CD4-positive, alpha-beta T cell treated with Interleukin-17A for 1 hour (primary cell): Measurements from ENCODE around the gene CAPN7.

Experiments used
- DNase-seq: peaks from one replicate; pipeline ENCODE4 v3.0.0-alpha.2; 2020

CAPN7 gene

DNA sequence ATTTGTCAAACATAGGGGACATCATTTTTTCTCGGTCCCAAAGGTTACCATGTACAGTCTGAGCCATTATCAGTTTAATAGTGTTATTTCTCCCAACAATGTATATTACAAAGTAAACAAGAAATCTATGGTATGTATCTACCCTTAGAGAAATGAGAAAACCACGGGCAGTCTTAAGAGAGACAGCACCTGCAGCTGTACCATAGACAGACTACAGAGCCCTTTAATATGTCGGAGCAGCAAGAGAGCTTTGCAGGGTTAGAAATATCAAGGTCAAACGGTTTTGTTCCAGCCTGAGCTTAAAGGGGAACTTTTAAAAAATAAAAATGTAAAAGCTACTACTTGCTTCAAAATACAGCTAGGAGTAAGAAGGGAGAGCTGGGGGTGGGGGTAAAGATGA lies 73.2 kb downstream of the CAPN7 start:
- DNase-seq: no peak

DNA sequence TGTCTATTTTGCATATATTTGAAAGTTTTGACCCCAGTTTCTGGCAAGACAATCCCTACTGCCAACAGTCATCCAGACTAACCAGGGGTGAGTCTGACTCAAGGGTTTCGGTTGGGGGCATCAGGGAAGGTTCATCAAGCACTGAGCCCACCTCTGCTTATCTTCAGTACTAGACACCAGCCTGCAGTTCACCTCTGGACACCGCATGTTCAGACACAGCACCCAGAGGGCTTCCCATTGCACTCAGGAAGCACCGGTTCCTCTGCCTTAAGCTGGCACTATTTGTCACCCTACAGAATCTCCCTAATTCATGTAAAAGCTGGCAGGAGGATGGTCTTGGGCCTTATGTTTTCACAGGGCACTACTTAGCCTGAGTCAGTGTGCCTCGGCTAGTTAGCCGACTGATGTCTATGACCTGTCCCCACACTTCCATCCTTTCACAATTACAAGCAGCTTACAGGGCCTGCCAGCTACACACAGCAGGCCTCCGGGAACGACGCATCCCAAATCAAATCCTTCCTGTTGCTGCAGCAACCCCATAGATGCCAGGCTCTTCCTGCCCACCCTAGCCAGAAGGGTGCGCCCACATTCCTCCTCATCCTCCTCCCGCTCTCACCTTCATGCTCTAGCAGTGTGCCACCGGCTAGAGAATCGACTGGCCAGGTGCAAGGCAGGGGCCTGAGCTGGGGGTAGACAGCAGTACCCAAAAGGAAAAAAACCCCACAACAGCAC lies 73.8 kb downstream of the CAPN7 start:
- DNase-seq: no peak

- DNase-seq: no peak
Observed at GRCh38 chr3:15280853-15281532, 74.9 kb downstream of the CAPN7 start.

- DNase-seq: no peak
Observed at GRCh38 chr3:15281817-15282216, 75.8 kb downstream of the CAPN7 start.

GRCh38 chr3:15283702-15284101 lies 77.7 kb downstream of the CAPN7 start:
- no peak for DNase-seq

GRCh38 chr3:15284121-15284889 lies 78.3 kb downstream of the CAPN7 start:
- DNase-seq: no peak

DNA sequence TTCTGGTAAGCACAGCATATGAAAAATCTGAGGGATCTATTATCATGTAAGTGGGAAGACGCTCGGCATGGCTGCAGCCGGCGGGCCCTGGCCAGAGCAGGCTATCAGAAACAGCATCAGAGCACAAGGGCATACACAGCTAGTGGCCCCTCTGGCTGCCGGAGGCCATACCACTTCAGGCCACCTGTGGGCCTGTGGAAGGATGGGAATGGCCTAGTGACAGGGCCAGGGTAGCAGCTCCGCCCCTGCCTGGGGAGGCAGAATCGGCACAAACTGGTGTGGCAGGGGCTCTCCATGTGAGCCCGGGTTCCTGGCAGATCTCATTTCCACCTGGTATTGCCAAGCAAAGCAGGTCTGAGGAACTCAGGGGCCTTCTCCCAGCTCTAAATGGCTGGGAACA lies 80.0 kb downstream of the CAPN7 start:
- DNase-seq: no peak

DNA sequence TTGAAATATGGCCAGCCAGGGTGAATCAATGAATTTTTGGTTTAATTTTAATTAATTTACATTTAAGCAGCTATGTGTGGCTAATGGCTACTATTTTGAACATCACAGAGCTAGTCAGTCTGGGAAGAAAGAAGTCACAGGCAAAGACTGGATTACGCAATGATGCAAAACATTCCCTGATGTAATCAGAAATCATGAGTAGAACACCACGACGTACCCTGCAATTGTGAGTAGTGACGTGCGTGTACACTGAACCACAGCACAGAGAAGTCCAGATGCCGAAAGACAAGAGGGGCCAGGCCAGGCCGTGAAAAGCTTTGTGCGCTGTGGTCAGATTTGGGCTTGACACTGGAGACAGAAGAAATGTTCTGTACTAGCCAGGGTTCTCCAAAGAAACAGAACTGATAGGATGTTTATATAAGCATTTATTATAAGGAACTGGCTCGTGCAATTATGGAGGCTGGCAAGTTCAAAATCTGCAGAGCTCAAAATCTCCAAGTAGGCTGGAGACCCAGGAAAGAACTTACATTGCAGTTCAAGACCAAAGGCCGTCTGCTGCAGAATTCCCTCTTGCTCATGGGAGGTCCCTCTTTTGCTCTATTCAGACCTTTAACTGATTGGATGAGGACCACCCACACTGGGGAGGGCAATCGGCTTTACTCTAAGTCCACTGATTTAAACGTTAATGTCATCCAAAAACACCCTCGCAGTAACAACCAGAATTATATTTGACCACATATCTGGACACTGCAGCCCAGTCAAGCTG lies 81.7 kb downstream of the CAPN7 start:
- no peak for DNase-seq

DNA sequence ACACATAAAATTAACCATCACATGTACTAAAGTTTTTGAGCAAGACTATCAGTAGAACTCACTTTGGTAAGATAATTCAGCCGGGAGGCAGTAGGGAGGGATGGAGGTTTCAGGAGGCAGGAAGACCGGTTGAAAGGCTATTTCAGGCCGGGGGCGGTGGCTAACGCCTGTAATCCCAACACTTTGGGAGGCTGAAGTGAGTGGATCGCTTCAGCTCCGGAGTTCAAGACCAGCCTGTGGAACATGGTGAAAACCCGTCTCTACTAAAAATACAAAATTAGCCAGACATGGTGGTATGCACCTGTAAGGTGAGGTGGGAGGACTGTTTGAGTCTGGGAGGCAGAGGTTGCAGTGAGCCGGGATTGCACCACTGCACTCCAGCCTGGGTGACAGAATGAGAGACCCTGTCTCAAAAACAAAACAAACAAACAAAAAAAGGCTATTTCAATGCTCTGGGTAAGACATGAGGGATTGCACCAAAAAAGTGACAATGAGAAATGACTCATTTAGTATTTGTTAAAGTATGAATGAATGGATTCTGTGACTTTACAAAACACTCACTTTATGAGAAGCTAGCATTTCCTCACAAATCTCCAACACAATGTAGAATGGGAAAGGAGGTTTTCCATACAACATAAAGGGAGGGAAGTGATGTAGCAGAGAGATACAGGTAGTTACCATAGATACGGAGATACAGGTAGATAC lies 82.4 kb downstream of the CAPN7 start:
- no peak for DNase-seq

GRCh38 chr3:15289661-15290060 lies 83.6 kb downstream of the CAPN7 start:
- no peak for DNase-seq

- no peak for DNase-seq
Observed at GRCh38 chr3:15290736-15291135, 84.7 kb downstream of the CAPN7 start.

DNA sequence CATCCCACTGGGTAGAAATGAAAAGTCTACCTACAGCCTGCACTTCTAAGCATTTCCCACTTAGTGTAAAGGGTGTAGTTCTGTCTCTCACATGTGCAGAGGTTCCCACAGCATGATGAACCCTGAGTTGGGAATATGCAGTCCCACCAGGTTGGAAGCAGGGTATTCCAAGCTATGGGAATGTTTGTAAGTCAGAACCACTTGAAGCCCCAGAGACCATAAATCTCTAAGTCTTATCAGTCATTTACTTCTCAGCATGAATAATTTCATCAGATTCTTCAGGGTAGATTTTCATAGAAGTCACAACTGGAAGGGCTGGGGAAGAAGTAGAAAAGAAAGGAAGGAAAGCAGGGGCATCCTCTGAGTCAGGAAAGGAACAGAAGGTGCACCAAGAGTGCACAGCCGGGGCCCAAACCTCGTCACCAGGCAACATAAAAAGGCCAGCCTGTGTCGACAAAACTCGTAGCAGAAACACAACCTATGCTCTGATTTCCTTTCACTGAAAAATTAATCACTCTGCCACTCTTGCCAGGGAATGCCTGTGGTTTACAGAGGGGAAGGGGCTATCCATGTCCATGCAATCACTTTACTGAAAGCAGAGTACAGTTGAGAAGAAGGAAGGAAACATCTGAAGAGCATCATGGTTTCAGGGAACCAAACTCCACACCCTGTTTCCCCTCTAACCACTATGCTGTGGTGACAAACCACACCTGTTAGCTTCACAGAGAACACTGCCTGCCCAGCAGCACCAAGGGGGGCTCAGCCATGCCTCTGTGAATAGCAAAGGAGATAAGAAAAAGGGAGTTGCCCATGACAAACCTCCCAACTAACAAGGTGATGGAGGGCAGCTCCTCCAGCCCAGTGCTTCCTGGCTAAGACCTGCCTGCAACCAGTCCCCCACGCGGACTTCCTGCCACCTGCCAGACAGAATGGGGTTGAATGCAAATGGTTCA lies 85.8 kb downstream of the CAPN7 start:
- peak; percentile 81 for DNase-seq

- DNase-seq: no peak
Observed at GRCh38 chr3:15292765-15293522, 86.9 kb downstream of the CAPN7 start.

- DNase-seq: no peak
Observed at GRCh38 chr3:15294929-15295328, 88.9 kb downstream of the CAPN7 start.

- no peak for DNase-seq
Observed at GRCh38 chr3:15295506-15295905, 89.5 kb downstream of the CAPN7 start.

DNA sequence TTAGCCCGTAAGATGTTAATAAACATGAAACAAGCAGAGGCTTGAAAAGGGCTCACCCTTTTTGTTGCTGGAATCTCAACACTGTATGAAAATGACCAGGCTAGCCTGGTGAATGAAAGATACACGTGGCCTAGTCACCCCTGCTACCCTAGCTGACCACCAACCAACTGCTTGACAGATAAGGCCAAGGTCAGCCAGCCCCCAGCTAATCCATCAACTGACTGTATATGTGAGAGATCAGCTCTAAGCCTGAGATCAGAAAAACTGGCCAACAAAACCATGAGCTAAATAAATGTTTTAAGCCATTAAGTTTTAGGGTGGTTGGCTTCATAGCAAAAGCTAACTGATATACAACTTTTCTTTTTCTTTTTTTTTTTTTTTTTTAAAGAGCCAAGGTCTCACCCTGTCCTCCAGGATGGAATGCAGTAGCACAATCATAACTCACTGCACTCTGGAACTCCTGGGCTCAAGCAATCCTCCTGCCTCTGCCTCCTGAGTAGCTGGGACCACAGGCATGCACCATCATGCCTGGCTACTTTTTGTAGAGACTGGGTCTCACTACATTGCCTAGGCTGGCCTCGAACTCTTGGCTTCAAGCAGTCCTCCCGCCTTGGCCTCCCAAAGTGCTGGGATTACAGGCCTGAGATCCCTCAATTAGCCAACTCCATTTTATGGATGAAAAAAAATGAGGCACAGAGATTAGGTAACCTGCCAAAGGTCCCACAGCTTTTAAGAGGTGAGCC lies 91.7 kb downstream of the CAPN7 start:
- no peak for DNase-seq

- no peak for DNase-seq
Observed at GRCh38 chr3:15298504-15298903, 92.5 kb downstream of the CAPN7 start.

- no peak for DNase-seq
Observed at GRCh38 chr3:15299036-15299435, 93.0 kb downstream of the CAPN7 start.

DNA sequence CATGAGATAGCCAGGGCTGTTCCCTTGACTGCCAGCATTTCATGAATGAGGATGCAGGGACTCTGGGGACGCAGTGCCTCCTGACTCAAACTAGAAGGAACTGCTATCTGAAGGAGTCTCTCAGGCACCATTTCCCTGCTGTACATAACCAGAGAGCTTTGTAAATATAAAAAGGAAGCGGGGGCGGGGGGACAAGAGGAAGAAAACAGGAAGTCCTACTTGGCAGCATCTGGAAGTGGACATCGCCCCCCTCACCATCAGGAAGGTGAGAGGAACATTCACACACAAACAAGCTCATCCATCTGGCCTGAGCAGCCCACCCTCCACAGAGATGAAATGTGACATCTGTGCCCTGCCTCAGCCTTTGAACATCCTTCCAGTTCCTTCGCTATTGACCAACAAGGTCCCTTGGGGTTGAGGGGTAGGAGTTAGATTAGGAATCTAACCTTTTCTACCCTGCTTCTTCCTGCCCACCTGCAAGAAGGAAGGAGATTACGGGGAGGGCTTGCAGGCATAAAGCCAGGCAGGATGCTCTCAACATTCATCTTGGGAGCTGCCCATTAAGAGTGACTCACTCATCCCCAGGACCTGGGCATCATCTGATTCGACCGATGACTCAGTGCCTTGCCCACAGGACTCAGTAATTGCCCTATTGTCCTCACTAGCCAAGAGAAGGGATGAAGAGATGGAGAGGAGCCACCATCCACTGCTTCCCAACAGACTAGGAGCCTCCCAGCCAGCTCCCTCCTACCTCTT lies 94.5 kb downstream of the CAPN7 start:
- no peak for DNase-seq
